ENCODE data around the gene CREB5. TPM values are rescaled to one million over a fixed set of nuclear protein-coding genes. Genes with fewer than 3 reads are reported as not detected.

Gene CREB5
- total and polyA plus RNA-seq, 8 donors = 2.5 to 11.5 (median 3.6) TPM

GRCh38 chr7:28539289-28539981, 127.1 kb downstream of the CREB5 start:
- WGBS, 2 donors = 58 to 67% methylated on average over 3 of the region's 3 CpGs
- no peaks in the 10 kb centered on the region for H3K9me3 ChIP-seq
- H3K4me1 ChIP-seq = no peaks in the 10 kb centered on the region
- FAIRE-seq = no peak
- ATAC-seq = no peak
- no peak for TF ChIP-seq CTCF (IDR thresholded peaks at IDR 0.05)
- H3K4me3 ChIP-seq = no peak overlapping the region
- no peak overlapping the region for H3K27ac ChIP-seq
- H3K36me3 ChIP-seq = no peaks in the 10 kb centered on the region
- intact Hi-C loops (cut with DNase I) = no loop called here
- no peaks in the 10 kb centered on the region for H3K27me3 ChIP-seq
- no peak for DNase-seq

GRCh38 chr7:28542410-28542809, 130.1 kb downstream of the CREB5 start:
- WGBS, 2 donors = 15 to 20% methylated on average over 3 of the region's 3 CpGs
- peaks cover 0 to 4% (median 0%) of the 10 kb centered on the region in 4 donors for H3K27me3 ChIP-seq
- no peak for DNase-seq
- no peak for TF ChIP-seq CTCF (IDR thresholded peaks at IDR 0.05)
- ATAC-seq = no peak
- intact Hi-C loops (cut with DNase I) = no loop called here
- H3K4me3 ChIP-seq = no peak overlapping the region
- H3K27ac ChIP-seq = no peak overlapping the region
- no peaks in the 10 kb centered on the region for H3K4me1 ChIP-seq
- H3K36me3 ChIP-seq = no peaks in the 10 kb centered on the region
- no peaks in the 10 kb centered on the region for H3K9me3 ChIP-seq
- FAIRE-seq = no peak

- Histone ChIP-seq H3K9me3 (no peaks in the 10 kb centered on the region), H3K27me3 (peaks cover 0 to 4% (median 0%) of the 10 kb centered on the region in 4 donors), H3K4me3 (no peak overlapping the region), H3K36me3 (no peaks in the 10 kb centered on the region), H3K27ac (no peak overlapping the region), H3K4me1 (no peaks in the 10 kb centered on the region)
- no peak for FAIRE-seq
- 43 to 67% methylated on average over 3 of the region's 3 CpGs for WGBS, 2 donors
- no peak for DNase-seq
- no peak for TF ChIP-seq CTCF (IDR thresholded peaks at IDR 0.05)
- ATAC-seq = no peak
- intact Hi-C loops (cut with DNase I) = no loop called here
Measured at GRCh38 chr7:28544453-28545117, 132.3 kb downstream of the CREB5 start.

- intact Hi-C loops (cut with DNase I) = no loop called here
- peaks cover 0 to 4% (median 0%) of the 10 kb centered on the region in 4 donors for H3K27me3 ChIP-seq
- H3K4me1 ChIP-seq = no peaks in the 10 kb centered on the region
- no peak for TF ChIP-seq CTCF (IDR thresholded peaks at IDR 0.05)
- no peak for DNase-seq
- H3K9me3 ChIP-seq = no peaks in the 10 kb centered on the region
- no peak for ATAC-seq
- H3K36me3 ChIP-seq = no peaks in the 10 kb centered on the region
- FAIRE-seq = no peak
- H3K27ac ChIP-seq = no peak overlapping the region
- H3K4me3 ChIP-seq = no peak overlapping the region
Measured at GRCh38 chr7:28546067-28546466, 133.7 kb downstream of the CREB5 start.

- Histone ChIP-seq H3K27me3 (peaks cover 0 to 4% (median 0%) of the 10 kb centered on the region in 4 donors), H3K27ac (no peak overlapping the region), H3K4me3 (no peak overlapping the region), H3K9me3 (no peaks in the 10 kb centered on the region), H3K36me3 (no peaks in the 10 kb centered on the region), H3K4me1 (no peaks in the 10 kb centered on the region)
- no peak for TF ChIP-seq CTCF (IDR thresholded peaks at IDR 0.05)
- 83 to 91% methylated on average over 3 of the region's 3 CpGs for WGBS, 2 donors
- ATAC-seq = no peak
- intact Hi-C loops (cut with DNase I) = no loop called here
- no peak for DNase-seq
- no peak for FAIRE-seq
Measured at GRCh38 chr7:28547115-28547514, 134.8 kb downstream of the CREB5 start.

All from pancreas (tissue), 10 donors.